Measurements from ENCODE around the gene C1QTNF8.

The C1QTNF8 gene

DNA sequence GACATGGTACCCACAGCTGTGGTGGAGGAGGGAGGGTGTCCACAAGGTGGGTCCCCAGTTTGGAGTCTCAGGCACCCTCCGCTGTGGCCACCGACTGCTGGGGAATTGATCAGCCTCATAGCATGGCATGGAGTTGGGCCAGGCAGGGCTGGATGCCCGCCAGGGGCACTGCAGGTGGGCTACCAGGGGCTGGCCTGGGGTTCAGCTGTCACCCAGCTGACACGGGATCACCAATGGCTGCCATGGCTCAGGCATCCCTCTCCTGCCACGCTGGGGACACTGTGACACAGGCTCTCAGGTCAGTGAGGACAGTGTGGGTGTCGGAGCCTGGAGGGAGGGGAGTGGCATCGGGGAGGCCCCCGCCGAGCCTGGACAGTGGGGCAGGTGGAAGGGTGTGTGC is 43.3 kb downstream of the C1QTNF8 start:
- in situ Hi-C loops (cut with HindIII; ENCODE audit: low sequenced_read_pairs), result no loop called here
- H3K4me3 ChIP-seq (ENCODE audit: low read depth, low read length), result no peak overlapping the region
- TF ChIP-seq, protein P1, sequence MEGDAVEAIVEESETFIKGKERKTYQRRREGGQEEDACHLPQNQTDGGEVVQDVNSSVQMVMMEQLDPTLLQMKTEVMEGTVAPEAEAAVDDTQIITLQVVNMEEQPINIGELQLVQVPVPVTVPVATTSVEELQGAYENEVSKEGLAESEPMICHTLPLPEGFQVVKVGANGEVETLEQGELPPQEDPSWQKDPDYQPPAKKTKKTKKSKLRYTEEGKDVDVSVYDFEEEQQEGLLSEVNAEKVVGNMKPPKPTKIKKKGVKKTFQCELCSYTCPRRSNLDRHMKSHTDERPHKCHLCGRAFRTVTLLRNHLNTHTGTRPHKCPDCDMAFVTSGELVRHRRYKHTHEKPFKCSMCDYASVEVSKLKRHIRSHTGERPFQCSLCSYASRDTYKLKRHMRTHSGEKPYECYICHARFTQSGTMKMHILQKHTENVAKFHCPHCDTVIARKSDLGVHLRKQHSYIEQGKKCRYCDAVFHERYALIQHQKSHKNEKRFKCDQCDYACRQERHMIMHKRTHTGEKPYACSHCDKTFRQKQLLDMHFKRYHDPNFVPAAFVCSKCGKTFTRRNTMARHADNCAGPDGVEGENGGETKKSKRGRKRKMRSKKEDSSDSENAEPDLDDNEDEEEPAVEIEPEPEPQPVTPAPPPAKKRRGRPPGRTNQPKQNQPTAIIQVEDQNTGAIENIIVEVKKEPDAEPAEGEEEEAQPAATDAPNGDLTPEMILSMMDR (IDR thresholded peaks at IDR 0.05; ENCODE audit: low read depth, low read length), result no peak
- DNase-seq (ENCODE audit: low read depth, low spot score), result no peak

DNA sequence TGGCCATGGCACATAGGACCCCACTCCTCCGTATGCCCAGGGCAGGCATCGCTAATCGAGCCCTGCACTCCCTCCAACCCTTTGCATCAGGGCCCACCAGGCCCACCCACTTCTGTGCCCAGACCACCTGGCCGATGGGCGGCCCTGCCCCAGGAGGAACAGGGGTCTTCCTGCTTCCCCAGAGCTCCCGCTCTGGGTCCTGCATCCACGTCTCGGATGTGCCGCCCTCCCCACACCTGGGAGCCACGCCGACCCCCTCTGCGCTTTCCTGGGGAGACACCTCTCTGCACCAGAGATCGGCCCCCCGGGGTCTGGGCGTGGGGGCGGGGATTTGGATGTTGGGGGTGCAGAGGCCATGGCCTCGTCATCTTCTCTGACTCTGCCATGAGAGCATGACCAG is 44.6 kb downstream of the C1QTNF8 start:
- TF ChIP-seq, protein P1 (IDR thresholded peaks at IDR 0.05; ENCODE audit: low read depth, low read length), result no peak
- H3K4me3 ChIP-seq (ENCODE audit: low read depth, low read length), result no peak overlapping the region
- in situ Hi-C loops (cut with HindIII; ENCODE audit: low sequenced_read_pairs), result no loop called here
- no peak for DNase-seq (ENCODE audit: low read depth, low spot score)

DNA sequence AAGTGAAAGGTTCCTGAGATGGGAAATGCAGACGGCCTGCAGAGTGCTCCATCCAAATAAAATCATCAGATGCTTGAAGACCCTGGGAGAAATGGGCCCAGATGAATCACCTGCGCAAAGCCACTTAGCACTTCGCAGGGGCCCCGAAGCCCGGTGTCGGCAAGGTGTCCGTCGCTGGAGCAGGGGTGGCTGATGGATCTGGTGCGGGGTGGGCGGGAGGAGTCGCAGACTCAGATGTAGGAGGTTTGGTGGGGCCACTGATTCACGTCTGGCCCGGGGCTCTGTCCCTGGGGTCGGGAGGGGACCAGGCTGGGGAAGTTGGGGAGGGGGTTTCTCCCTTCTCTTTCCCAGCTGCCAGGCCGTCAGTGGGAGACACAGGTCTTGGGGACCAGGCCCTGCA is 45.1 kb downstream of the C1QTNF8 start:
- TF ChIP-seq, protein P1 (IDR thresholded peaks at IDR 0.05; ENCODE audit: low read depth, low read length), result no peak
- H3K4me3 ChIP-seq (ENCODE audit: low read depth, low read length), result no peak overlapping the region
- no peak for DNase-seq (ENCODE audit: low read depth, low spot score)
- in situ Hi-C loops (cut with HindIII; ENCODE audit: low sequenced_read_pairs), result no loop called here

DNA sequence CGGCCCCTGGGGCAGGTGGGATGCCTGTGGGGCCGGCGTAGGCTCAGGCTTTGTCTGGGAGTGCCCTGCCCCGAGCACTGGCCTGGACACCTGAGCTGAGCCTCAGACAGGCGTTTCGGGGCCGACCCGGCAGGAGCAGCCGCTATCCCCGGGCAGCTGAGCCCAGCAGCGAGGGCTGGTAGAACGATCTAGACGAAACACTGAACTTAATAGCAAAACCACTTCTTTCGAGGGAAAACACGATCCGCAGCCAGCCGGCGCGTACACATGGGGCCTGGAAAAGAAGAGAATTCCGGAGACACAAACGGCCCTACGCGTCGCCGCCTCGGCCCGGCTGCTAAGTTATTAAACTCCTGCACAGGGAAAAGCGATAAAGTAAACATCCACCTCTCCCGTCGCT is 45.5 kb downstream of the C1QTNF8 start:
- in situ Hi-C loops (cut with HindIII; ENCODE audit: low sequenced_read_pairs), result no loop called here
- H3K4me3 ChIP-seq (ENCODE audit: low read depth, low read length), result no peak overlapping the region
- DNase-seq (ENCODE audit: low read depth, low spot score), result no peak
- TF ChIP-seq, protein P1 (IDR thresholded peaks at IDR 0.05; ENCODE audit: low read depth, low read length), result no peak

DNA sequence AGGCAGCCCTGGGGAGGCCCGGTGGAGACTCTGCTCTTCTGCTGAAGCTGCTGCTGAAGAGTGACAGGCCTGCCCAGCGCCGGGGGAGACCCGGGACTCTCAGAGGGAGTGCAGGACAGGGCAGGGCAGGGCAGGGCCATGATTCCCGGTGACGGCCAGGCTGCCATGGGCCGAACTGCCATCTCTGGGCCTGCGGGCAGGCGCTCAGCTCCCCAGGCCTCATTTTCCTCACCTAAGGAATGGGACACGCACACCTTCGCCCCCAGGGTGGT is 46.1 kb downstream of the C1QTNF8 start:
- H3K4me3 ChIP-seq (ENCODE audit: low read depth, low read length), result no peak overlapping the region
- DNase-seq (ENCODE audit: low read depth, low spot score), result no peak
- in situ Hi-C loops (cut with HindIII; ENCODE audit: low sequenced_read_pairs), result no loop called here
- TF ChIP-seq, protein P1 (IDR thresholded peaks at IDR 0.05; ENCODE audit: low read depth, low read length), result no peak

DNA sequence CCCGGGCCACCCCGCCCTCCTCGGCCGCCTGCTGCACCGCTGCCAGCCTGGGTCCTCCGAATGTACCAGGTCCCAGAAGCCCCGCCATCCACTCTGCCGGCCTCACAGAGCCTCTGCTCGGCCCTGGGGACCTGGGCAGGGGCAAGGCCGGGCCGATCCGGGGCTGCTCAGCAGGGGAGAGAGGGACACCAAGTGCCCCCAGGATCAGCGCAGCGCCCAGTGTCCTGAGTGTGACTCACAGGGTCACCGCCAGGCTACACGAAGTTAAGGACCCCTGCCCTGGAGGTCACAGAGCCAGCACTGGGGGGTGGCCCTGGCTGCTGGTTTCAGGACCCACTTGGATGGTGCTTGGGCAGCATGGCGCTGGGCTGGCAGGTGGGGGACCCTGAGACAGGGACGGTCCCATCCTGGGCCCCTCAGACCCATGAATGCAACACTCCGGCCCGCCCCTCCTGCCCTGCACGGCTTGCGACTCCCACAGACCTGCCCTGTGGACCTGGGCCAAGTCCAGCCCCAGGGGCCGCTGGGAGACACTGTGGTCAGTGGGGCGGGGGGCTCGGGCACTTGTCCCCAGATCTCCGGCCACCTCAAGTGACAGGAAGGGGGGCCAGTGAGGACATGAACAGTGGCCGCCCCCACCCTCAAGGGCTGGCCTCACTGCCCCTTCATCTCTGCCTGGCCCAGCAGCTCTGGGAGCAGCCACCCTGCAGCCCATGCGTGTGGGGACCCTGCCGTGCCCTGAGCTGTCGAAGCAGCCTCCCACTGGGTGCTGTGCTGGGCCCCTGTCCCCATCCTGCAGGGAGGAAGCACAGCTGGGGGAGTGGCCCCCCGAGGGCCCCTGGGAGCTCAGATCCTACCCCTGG is 46.7 kb downstream of the C1QTNF8 start:
- in situ Hi-C loops (cut with HindIII; ENCODE audit: low sequenced_read_pairs), result no loop called here
- TF ChIP-seq, protein P1 (IDR thresholded peaks at IDR 0.05; ENCODE audit: low read depth, low read length), result no peak
- no peak overlapping the region for H3K4me3 ChIP-seq (ENCODE audit: low read depth, low read length)
- no peak for DNase-seq (ENCODE audit: low read depth, low spot score)

Data from astrocyte of the spinal cord (primary cell).